GM19452 (cell line): Measurements from ENCODE around the gene CPSF7.
A peak's percentile ranks its signal among the peaks of the same experiment; 100 is the strongest.

Experiments used
- ATAC-seq: cut with Tn5 transposase; IDR thresholded peaks from one replicate; pipeline ENCODE4 v1.9.1; 2021; ENCODE audit not compliant: unreplicated experiment

The CPSF7 gene

GRCh38 chr11:61357894-61358239 lies 71.9 kb downstream of the CPSF7 start:
- ATAC-seq, result no peak

GRCh38 chr11:61357233-61357893 lies 72.4 kb downstream of the CPSF7 start:
- ATAC-seq, result peak; percentile 52

- no peak for ATAC-seq
These were observed 73.1 kb downstream of the CPSF7 start for GRCh38 chr11:61356706-61357105.

- no peak for ATAC-seq
These were observed 75.6 kb downstream of the CPSF7 start for GRCh38 chr11:61354208-61354607.

GRCh38 chr11:61353131-61354067 lies 76.4 kb downstream of the CPSF7 start:
- ATAC-seq, result no peak
